GM21526 (cell line): ENCODE results near the gene ALK.

ENCODE experiments used
- ATAC-seq: cut with Tn5 transposase; IDR thresholded peaks from one replicate; pipeline ENCODE4 v1.9.1; 2021; ENCODE audit warnings: moderate library complexity; ENCODE audit not compliant: unreplicated experiment, low FRiP score

Gene ALK

GRCh38 chr2:29433920-29434319 lies 487.5 kb downstream of the ALK start:
- no peak for ATAC-seq

DNA sequence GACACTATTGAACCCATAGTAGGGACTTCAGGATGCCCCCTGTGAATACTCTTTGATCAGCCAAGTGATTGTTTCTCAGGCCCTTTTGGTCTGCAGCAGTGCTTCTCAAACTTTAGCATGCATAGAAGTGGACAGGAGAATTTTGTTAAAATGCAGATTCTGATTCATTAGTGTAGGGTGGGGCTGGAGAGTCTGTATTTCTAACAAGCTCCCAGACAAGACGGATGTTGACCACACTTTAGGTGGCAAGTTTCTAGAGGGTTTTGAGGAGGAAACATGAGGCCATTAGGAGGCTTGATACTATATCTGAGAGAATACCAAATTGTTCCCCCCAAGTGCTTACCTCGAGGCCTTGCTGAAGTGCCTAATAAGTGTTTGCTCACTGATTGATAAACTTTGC lies 488.3 kb downstream of the ALK start:
- ATAC-seq: no peak

DNA sequence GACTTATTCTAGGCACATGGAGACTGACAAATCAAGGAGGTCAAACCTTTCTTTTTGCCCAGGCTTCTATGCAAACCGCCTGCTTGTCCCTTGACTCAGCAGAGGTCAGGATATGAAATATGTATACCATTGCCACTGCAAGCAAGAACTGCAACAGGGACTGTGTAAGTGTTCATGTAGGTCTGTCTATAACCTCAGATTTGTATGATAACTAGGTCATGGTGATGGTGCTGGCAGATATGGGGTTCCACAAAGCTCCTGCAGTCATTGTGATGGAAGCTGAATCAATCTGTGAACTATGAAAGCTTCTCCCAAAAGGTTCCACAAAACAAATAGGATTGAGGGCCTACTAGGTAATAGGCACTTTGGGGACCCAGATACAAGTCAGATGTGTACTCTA lies 489.9 kb downstream of the ALK start:
- ATAC-seq: no peak

GRCh38 chr2:29430382-29431112 lies 490.8 kb downstream of the ALK start:
- no peak for ATAC-seq

- no peak for ATAC-seq
Observed at GRCh38 chr2:29426354-29426753, 495.0 kb downstream of the ALK start.

DNA sequence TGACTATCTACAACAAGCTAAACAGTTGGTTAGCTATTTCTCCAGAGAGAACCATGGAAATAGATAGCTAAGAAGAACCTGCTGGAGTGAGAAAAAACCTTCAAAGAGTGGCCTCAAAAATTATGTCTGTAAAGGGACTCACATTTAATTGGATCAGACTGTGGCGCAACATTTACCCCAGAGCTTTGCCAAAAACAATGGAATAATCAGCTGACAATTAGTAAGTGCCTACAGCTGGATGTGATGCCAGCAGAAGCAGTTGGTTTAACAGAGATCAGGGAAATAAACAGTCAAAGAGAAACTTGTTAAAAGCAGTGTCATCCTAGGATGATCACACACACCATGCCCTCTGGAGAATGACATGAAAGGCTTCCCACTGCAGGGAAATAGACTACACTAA lies 495.5 kb downstream of the ALK start:
- no peak for ATAC-seq

GRCh38 chr2:29423061-29423666 lies 498.2 kb downstream of the ALK start:
- no peak for ATAC-seq

DNA sequence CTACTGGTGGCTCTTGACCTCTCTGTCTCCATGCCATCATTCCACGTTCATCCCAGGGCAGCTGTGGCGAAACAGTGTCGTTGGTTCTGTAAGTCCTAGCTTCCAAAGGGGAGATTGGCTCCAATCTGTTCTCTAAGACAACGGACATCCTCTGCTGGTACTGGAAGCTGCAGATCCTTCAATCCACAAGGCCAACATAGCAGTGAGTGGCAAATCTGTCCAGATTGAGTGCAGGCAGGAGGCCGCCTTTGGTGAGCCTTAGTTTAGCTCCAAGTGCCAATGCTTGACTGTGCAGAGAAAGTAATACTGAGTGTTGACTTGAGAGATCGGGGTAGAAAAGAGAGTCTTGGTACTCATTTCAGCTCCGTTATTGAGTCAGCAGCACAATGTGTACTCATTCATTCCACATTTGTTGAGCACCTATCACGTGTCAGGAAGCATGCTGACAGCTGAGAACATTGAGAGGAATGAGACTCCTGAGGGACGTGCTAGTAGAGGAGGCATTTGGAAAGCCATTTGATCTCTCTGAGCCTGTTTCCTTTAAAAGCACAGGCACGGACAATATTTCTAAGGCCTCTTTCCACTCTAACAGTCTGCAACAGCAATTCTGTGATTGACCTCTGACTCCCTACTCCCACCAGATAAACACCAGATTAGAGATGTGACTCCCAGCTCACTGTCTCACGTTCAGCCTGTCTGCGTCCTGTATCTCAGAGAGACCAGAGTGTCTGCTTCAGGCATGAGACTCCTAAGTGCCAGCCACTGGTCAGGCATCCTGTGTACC lies 500.2 kb downstream of the ALK start:
- ATAC-seq: no peak

DNA sequence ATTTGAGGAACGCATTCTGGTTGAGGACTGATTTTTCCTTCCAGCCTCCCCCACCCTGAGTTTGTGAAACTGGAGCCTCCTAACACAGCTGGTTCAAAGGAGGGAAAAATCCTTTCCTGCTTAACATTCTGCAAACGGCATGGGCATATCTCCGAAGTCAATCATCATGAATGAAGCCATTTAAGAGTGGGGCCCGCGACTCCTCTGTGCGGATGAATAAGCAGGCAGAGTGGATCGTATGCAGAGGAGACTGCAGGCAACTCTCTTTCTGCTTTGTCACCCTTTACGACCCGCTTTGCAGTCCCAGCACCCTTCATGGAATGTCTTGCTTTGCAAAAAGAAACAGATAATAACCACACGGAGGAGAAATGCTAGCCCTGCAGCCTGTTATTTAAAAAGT lies 500.9 kb downstream of the ALK start:
- ATAC-seq: no peak

GRCh38 chr2:29417630-29418029 lies 503.8 kb downstream of the ALK start:
- no peak for ATAC-seq

DNA sequence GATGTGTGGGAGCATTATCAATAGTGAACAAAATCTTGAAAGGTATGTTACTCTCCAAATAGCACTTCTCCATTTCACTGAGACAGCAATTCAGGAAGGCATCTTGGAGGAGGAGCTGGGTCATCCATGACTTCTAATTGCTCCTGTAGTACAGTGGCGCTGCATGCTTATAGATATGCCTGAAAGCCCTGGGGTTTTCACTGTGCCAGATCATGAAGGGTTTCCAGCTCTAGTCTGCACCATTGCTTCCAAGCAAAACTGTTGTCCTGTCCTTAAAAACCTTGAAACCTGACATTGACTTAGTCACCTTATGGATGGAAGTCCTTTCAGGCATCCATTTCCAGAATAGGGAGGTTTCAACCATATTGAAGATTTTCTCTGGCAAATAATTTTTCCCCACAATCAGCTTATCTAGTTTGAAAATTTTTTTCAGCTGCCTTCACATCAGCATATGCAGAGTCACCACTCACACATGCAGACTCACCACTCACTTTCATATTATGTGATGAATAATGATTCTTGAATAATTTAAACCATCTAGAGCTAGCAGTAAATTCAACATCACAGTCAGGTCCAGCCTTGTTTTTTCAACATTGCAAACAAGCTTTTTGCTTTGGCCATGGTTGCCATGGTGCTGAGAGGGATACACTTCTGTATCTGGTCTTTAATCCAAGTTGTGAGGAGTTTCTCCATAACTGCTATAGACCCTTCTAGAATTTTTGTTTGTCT lies 509.0 kb downstream of the ALK start:
- ATAC-seq: no peak

DNA sequence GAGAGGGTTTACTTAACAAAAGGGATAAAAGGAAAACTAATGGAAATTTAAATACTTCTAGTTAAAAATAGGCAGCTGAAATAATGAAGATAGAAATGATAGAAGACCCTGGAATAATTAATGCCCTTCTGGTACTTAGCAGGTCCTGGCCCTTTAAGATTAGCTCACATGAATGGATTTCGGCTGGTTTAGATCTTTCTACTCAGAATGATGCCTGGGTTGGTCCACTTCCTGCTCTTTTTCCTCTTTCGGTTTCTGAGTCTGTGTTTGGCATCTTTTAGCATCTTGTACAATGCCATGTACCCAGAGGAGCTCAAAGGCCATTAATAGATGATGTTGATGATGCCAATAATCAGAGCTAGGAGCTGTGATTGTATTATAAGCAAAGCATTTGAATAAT lies 515.7 kb downstream of the ALK start:
- ATAC-seq: no peak

GRCh38 chr2:29405266-29405665 lies 516.1 kb downstream of the ALK start:
- ATAC-seq: no peak

GRCh38 chr2:29401994-29402393 lies 519.4 kb downstream of the ALK start:
- ATAC-seq: no peak

- ATAC-seq: no peak
Observed at GRCh38 chr2:29400930-29401653, 520.3 kb downstream of the ALK start.

- ATAC-seq: no peak
Observed at GRCh38 chr2:29398384-29399237, 522.8 kb downstream of the ALK start.

DNA sequence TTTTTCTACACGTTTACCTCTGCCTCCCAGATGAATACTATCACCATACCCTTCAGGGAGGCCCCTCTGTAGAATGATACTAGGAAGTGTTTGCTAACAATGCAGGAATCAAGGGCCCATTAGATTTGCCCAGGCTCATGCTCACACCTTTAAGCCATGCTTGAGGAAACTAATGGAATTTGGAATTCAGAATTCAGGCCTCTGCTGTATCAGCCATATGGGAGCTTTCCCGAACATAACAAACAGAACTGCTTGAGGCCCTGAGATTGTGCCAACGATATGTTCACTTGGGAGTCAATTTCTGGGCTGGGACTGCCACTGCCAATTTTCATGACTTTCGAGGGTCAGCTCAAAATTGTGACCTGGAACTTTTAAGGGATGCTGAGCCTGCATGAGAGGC lies 523.7 kb downstream of the ALK start:
- ATAC-seq: no peak

DNA sequence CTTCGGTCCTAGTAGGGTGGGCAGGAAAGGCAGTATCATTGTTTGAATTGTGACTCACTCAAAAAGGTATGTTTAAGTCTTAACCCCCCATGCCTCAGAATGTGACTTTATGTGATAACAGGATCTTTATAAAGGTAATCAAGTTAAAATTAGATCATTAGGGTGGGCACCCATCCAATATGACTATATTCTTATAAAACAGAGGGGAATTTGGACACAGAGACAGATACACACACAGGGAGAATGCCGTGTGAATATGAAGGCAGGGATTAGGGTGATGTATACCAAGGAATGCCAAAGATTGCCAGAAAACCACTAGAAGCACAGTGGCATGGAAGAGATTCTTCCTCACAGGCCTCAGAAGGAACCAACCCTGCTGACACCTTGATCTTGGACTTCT lies 524.3 kb downstream of the ALK start:
- no peak for ATAC-seq

GRCh38 chr2:29394981-29395350 lies 526.4 kb downstream of the ALK start:
- ATAC-seq: no peak
